Activated CD8-positive, alpha-beta memory T cell treated with anti-CD3 and anti-CD28 coated beads, Interleukin-2, amount 50 U/mL, for 24 hours (primary cell): ENCODE measurements around the gene TCHP.

Experiments
- DNase-seq: peaks from one replicate; pipeline ENCODE4 v3.0.0-alpha.2; 2020; ENCODE audit errors: extremely low read depth

Gene TCHP

DNA sequence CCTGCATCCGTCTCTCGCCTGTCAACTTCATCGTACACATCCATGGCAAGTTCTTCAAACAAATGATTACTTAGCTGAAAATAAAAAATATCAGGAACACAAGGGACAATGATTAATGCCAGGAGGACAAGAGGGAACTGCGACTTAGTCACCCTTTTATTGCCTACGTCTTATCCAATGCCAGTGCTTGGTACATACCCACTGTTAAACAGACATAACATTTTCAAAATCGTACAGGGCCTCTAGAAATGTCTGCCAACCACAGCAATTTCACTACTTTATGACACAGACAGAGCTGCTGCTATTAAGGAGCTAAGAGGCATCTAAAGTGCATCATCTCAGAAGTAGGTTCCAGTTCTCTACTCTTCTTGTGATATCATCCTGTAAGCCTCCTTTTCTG is 61.5 kb downstream of the TCHP start:
- DNase-seq: no peak

DNA sequence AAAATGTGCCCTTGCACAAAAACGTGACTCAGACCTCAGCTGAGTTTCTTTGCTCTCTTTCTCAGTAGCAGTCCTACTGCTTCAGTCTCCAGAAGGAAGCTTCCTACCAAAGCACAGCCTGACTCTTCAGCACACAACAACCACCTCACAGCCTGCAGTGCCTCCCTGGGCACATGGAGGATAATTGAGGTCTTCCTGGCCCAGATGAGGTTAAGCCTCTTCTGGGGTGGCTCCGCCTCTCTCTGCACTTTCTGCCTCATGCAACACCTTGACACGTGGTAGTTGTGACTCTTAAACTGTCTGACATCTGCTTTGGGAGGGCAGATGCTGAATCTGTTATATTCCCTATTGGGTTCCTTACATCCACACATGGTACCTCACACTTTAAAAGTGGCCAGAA is 62.3 kb downstream of the TCHP start:
- DNase-seq: no peak

DNA sequence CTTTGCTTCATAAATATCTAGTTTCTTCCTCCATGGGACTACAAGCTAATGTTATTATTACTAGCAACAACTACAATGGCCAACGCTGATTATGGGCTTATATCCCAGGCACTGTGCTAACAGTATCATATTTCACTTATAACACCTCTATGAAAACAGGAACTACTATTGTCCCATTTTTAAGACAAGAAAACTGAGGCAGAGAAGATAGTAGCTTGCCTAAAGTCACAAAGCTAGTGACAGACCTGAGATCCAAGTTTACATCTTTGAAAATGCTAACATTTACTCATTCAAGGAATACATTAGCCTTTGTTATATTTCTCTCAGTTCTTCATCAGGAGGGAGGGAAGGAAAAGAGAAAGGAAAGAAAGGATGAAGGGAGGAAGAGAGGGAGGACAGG is 63.3 kb downstream of the TCHP start:
- no peak for DNase-seq

DNA sequence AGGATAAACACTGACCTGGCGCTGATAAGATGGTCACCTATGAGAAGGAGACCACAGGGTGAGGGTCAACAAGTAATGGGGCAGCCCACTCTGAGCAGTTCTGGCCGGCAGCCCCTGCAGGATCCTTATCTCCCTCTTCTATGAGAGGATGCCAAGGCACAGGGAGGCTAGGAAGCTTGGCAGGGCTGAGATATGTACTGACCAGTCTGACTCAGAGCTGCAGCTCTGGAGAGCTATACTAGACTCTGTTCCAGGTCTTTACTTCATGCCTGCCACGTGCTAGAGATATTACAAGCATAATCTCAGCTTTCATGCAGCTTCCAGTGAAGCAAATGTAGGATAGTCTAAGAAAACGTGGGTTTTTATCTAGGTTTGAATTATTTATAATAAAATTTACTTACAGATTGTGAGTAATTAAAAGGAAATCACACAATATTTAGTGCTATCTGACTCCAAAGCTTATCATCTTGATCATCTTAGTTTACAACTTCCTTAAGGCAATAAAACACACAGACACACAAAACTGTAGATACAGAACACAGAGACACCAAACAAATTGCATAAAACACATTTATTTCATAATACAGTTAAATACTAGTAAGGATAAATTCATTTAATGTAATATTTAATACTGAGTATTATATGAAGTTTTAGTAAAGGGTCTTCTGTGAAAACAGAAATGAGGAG is 63.8 kb downstream of the TCHP start:
- DNase-seq: no peak

DNA sequence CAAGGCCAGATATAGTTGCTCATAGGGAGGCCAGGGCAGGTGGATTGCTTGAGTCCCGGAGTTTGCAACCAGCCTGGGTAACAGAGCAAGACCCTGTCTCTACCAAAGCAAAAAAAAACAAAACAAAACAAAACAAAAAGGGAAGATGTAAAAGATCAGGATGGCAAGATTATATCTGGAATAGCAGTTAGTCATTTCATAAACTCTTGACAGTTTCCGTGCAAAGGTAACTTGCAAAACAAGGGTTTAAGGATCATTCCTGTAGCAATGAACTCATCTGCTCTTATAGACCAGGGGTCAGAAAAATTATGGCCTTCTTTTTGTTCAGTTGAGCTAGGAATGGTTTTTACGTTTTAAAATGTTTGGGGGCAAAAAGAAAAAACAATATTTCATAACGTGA is 66.5 kb downstream of the TCHP start:
- no peak for DNase-seq

DNA sequence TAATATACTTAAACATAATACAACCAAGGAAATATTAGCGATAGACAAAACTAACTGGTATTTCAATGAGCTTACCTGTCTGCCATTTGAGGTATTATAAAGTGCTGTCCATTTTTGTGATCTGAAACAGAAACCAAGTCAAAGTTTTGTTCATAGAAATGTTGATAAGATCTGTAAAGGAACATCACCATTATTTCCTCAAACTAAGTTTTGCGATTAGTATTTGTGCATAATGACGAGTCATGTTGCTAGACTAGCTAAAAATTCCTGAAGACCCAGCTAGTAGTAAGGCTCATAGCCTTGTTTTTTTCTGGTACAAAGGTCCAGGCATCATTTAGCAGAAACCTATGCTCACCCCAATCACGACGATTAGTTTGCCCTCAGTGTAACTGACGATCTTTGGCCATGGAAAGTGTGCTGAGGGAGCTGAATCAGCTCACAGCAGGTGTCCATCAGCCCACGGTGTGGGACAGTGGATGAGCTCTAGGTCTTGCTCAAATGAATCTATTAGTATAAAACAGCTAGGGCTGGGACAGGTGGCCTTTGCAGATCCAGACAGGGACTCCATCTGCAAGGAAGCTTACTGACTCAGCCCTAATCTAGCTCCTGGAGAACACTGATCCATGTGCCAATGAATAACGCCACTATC is 67.4 kb downstream of the TCHP start:
- no peak for DNase-seq
